PC-3 (cell line): ENCODE measurements around the gene KIT. TPM values are rescaled to one million over a fixed set of nuclear protein-coding genes. Genes with fewer than 3 reads are reported as not detected.
A peak's percentile ranks its signal among the peaks of the same experiment; 100 is the strongest.

Experiments used
- ATAC-seq: fragments of 200-7000 bp; cut with Tn5 transposase; 2 replicates; pipeline ENCODE4 v1.9.1; 2020; ENCODE audit warnings: mild to moderate bottlenecking, moderate library complexity
- BruUV-seq: library from RNA; stranded (reverse); fragments of 400-500 nt; replicated peaks from 2 replicates; lab custom pipeline; 2021; lab: Mats Ljungman, UMichigan
- CTCF ChIA-PET: fragments of 300-600 bp; sonication (Branson Sonifier 250); formaldehyde crosslinking; loops from one replicate; lab custom pipeline; 2022; ENCODE audit warnings: antibody characterized with exemption; lab: Charles Lee
- POLR2A ChIA-PET: fragments of 300-600 bp; sonication (Branson Sonifier 250); formaldehyde crosslinking; loops from one replicate; lab custom pipeline; 2022; ENCODE audit warnings: antibody characterized with exemption; ENCODE audit not compliant: unreplicated experiment; lab: Charles Lee
- DNase-seq: peaks from one replicate; pipeline ENCODE4 v3.0.0-alpha.2; 2015
- H2AFZ ChIP-seq: fragments of 300-600 bp; sonication (generic); 2 replicates; pipeline ENCODE4 v1.6.0; 2016; ENCODE audit warnings: antibody characterized with exemption, low read length
- H3F3A ChIP-seq: fragments of 300-600 bp; sonication (generic); one replicate; pipeline ENCODE4 v1.6.0; 2017; ENCODE audit warnings: antibody characterized with exemption, low read length, control low read depth, mild to moderate bottlenecking; ENCODE audit not compliant: unreplicated experiment
- H3K27ac ChIP-seq: fragments of 300-600 bp; sonication (generic); 2 replicates; pipeline ENCODE4 v1.5.1; 2016; ENCODE audit warnings: mild to moderate bottlenecking, low read length
- H3K27me3 ChIP-seq: fragments of 300-600 bp; sonication (generic); 2 replicates; pipeline ENCODE4 v1.6.1; 2016; ENCODE audit warnings: low read length, mixed read lengths
- H3K36me3 ChIP-seq: fragments of 300-600 bp; sonication (generic); 2 replicates; pipeline ENCODE4 v1.6.1; 2016; ENCODE audit warnings: low read depth, mixed run types, low read length, mixed read lengths
- H3K4me1 ChIP-seq: fragments of 300-600 bp; sonication (generic); 2 replicates; pipeline ENCODE4 v1.5.1; 2016; ENCODE audit warnings: low read length; ENCODE audit not compliant: insufficient read depth
- H3K4me2 ChIP-seq: fragments of 300-600 bp; sonication (generic); 2 replicates; pipeline ENCODE4 v1.6.0; 2016; ENCODE audit warnings: low read length
- H3K4me3 ChIP-seq: fragments of 300-600 bp; sonication (generic); 2 replicates; pipeline ENCODE4 v1.5.1; 2016; ENCODE audit warnings: mild to moderate bottlenecking, low read length, mixed read lengths
- H3K79me2 ChIP-seq: fragments of 300-600 bp; sonication (generic); 2 replicates; pipeline ENCODE4 v1.6.1; 2017; ENCODE audit warnings: low read length, mixed read lengths
- H3K9ac ChIP-seq: fragments of 300-600 bp; sonication (generic); 2 replicates; pipeline ENCODE4 v1.6.0; 2016; ENCODE audit warnings: mild to moderate bottlenecking, low read length
- H3K9me2 ChIP-seq: fragments of 300-600 bp; sonication (generic); replicated peaks from 2 replicates; pipeline ENCODE4 v1.6.1; 2016; ENCODE audit warnings: mixed run types, low read length, mixed read lengths
- H3K9me3 ChIP-seq: fragments of 300-600 bp; sonication (generic); 2 replicates; pipeline ENCODE4 v1.6.1; 2016; ENCODE audit warnings: low read length, mixed read lengths
- H4K20me1 ChIP-seq: fragments of 300-600 bp; sonication (generic); 2 replicates; pipeline ENCODE4 v1.6.1; 2016; ENCODE audit warnings: low read length, mixed read lengths
- CTCF ChIP-seq: fragments of 300-600 bp; sonication (generic); conservative IDR thresholded peaks from 2 replicates; pipeline ENCODE4 v1.5.1; 2017; ENCODE audit warnings: antibody characterized with exemption, low read depth, mild to moderate bottlenecking, low read length
- EZH2 ChIP-seq: fragments of 300-600 bp; sonication (generic); IDR thresholded peaks from one replicate; pipeline ENCODE4 v1.6.1; 2017; ENCODE audit warnings: antibody characterized with exemption, mild to moderate bottlenecking, low read length; ENCODE audit not compliant: unreplicated experiment
- EZH2phosphoT487 ChIP-seq: fragments of 300-600 bp; sonication (generic); IDR thresholded peaks from 2 replicates; pipeline ENCODE4 v1.6.1; 2018; ENCODE audit warnings: mild to moderate bottlenecking, antibody characterized with exemption, low read length, borderline replicate concordance
- intact Hi-C: fragments of 100-400 bp; cut with micrococcal nuclease; formaldehyde crosslinking; loops from 2 replicates; pipeline ENCODE4 v1.9.0; 2023
- total RNA-seq: library from RNA; depleted of rRNA; stranded (reverse); fragments of >200 nt; gene quantifications from 2 replicates; pipeline ENCODE4 v1.2.3, GENCODE V29; 2014

The KIT gene
- total RNA-seq, 1 experiment from 2014 or later: not detected

GRCh38 chr4:54658252-54659093 lies 716 bp downstream of the KIT start:
- Histone ChIP-seq H3K27ac (no peak overlapping the region), H3K36me3 (no peaks in the 10 kb centered on the region), H3K4me3 (peak overlapping the region; percentile 60), H3F3A (no peaks in the 10 kb centered on the region), H2AFZ (peak overlapping the region; percentile 71), H3K79me2 (no peaks in the 10 kb centered on the region), H3K27me3 (peaks cover 56% of the 10 kb centered on the region), H3K4me2 (peak overlapping the region; percentile 80), H4K20me1 (no peaks in the 10 kb centered on the region), H3K4me1 (peaks cover 11% of the 10 kb centered on the region), H3K9ac (no peak overlapping the region), H3K9me2 (no peaks in the 10 kb centered on the region), H3K9me3 (no peaks in the 10 kb centered on the region)
- peak; percentile 34; the same call in 1 of the 2 replicates for TF ChIP-seq CTCF
- TF ChIP-seq EZH2phosphoT487: 0 out of 2 replicates have a peak, but pooled peaks have one; percentile 17
- TF ChIP-seq EZH2: peak; percentile 66
- ATAC-seq: peak; percentile 75
- intact Hi-C loops: no loop called here
- peak; percentile 36 for DNase-seq
- BruUV-seq: no TSS peak
- ChIA-PET POLR2A (no interaction called here), CTCF (no interaction called here)

GRCh38 chr4:54659313-54659712 lies 1.6 kb downstream of the KIT start:
- H3K4me1 ChIP-seq: peaks cover 11% of the 10 kb centered on the region
- no peak overlapping the region for H3K27ac ChIP-seq
- intact Hi-C loops: no loop called here
- no peaks in the 10 kb centered on the region for H4K20me1 ChIP-seq
- no peaks in the 10 kb centered on the region for H3F3A ChIP-seq
- ChIA-PET CTCF (no interaction called here), POLR2A (no interaction called here)
- H3K4me2 ChIP-seq: peak overlapping the region; percentile 80
- DNase-seq (no peak), ATAC-seq (peak; percentile 37)
- peak overlapping the region; percentile 60 for H3K4me3 ChIP-seq
- peak overlapping the region; percentile 71 for H2AFZ ChIP-seq
- peaks cover 56% of the 10 kb centered on the region for H3K27me3 ChIP-seq
- no peak for TF ChIP-seq EZH2phosphoT487
- no peak for TF ChIP-seq EZH2
- TF ChIP-seq CTCF: no peak
- no peak overlapping the region for H3K9ac ChIP-seq
- no peaks in the 10 kb centered on the region for H3K9me3 ChIP-seq
- no peaks in the 10 kb centered on the region for H3K9me2 ChIP-seq
- BruUV-seq: no TSS peak
- no peaks in the 10 kb centered on the region for H3K36me3 ChIP-seq
- H3K79me2 ChIP-seq: no peaks in the 10 kb centered on the region
